CD4-positive, alpha-beta T cell treated with Interleukin-10 for 1 hour (primary cell): ENCODE measurements around the gene GSTT2.
A peak's percentile ranks its signal among the peaks of the same experiment; 100 is the strongest.
"Not testable (repeated sequence)": the region's sequence is repeated elsewhere in the genome, so short reads cannot be mapped to it uniquely, and the experiment has no call there.

ENCODE experiments used
- DNase-seq: peaks from one replicate; pipeline ENCODE4 v3.0.0-alpha.2; 2020

The GSTT2 gene

DNA sequence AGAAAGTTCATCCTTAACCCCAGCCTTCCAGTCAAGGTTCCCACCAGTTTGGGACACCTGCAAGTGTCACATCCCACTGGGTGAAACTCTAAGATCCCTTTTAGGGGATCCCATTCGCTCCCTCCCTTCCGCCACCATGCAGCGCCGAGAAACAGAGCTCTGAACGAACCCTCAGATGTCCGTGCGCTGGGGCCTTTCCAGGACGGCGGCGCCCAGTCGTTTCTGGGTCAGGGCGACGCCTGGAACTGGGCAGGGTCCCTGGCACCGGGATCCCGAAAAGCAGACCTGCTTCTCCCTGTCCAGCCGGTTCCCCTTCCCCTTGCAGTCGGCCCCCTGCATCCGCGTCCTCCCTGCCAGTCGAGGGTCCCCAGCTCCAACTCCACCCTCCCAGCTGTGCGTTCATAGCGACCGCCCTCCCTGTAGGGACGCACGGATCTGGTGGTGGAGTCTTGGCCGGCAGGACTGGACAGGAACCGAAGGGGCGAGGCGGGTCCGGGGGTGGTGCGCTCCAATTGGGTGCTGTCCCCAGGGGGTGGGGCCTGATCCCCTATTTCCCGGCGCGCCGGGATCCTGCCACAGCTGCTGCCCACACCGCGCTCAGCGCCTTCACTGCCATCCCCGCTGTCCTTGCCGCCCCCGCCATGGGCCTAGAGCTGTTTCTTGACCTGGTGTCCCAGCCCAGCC, at the start of gene GSTT2:
Gene GSTT2 (plus strand): TSS at position 578 of the 684 bp plus-strand sequence.
- not testable (repeated sequence) for DNase-seq

DNA sequence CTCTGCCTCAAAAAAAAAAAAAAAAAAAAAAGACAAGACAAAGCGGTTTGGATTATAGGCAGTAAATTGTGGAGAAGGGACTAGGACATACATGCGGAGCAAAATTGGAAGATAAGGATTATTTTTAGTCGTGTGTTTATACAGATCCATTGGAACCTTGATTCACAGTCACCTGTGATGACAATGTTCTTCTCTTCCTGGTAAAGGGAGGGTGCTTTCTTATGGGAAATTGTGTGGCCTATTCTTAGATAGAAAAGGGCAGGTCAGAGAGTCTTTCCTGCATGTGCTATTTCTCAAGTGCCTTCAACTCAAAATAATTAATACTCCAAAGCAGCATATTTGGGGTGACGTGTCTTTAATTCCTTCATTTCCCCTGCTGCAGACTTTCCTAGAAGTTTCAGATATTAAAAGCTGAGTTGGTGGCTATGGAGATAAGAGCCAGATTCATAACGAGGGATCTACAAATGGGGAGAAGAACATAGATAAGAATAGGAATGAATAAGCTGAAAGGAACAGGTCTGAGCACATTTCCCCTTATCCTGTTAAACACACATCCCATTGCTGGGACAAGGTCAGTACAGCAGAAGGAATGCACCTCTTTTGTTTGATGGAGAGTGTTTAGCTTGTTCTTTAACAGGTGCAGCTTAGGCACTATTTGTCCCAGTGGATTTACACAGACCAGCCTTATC, 41.5 kb upstream of the GSTT2 start:
- no peak for DNase-seq

DNA sequence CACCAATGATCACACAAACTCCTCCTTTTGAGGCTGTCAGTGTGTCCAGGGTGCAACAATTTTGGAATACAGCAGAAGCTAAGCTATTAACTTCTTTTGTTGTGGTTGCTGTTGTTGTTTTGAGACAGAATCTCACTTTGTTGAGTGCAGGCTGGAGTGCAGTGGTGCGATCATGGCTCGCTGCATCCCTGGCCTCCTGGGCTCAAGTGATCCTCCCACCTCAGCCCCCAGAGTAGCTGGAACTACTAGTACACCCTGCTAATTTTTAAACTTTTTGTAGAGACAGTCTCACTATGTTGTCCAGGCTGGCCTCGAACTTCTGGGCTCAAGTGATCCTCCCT, 40.9 kb upstream of the GSTT2 start:
- no peak for DNase-seq

DNA sequence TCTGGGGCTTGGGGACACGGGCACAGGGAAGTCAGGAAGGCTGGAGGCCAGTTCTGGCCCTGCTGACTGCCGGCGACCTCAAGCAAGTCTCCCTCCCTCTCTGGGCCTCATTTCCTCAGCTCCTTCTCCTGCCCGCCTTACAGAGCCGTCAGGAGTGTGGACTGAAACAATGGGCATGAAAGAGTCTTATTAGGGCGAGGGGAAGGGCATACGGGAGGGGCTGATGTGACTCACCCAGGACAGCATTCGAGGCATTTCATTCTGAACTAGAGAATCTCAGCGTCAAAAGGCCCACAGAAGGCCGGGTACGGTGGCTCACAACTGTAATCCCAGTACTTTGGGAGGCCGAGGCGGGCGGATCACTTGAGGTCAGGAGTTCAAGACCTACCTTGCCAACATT, 39.8 kb upstream of the GSTT2 start:
- not testable (repeated sequence) for DNase-seq

DNA sequence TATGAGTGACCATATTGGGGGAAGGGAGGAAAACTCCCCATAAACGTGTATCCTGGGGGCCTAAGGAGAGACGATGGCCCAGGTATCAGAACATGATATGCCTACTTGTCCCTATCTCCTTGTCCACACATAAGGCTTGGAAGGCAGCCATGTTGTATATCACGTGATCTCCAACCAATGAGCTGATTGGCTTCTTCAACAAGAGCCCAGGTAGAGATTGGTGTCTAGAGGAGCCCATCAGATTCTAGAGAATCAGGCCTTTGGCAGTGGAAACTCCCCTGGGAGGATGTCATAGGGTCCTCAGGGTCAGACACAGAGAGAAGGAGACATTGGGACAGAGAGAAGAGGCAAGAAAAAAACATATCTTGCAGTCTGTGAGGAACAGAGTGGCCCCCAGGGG, 32.5 kb upstream of the GSTT2 start:
- DNase-seq, result not testable (repeated sequence)

DNA sequence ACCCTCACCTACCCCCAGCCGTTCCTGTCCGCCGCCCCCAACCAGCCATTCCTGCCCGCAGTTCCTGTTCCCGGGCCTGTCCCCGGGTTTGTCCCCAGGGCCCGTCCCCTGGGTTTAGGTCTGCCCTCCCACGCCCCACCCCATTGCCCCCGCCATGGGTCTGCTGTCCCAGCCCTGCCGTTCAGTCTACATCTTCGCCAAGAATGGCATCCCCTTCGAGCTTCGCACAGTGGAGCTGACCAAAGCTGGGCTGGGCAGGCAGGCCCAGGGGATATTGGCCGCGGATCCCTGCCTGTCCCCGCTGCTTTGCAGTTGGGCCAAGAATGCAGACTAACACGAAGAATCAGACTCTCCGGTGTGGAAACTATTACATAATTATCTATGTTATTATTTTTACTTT, 30.2 kb upstream of the GSTT2 start:
- not testable (repeated sequence) for DNase-seq

DNA sequence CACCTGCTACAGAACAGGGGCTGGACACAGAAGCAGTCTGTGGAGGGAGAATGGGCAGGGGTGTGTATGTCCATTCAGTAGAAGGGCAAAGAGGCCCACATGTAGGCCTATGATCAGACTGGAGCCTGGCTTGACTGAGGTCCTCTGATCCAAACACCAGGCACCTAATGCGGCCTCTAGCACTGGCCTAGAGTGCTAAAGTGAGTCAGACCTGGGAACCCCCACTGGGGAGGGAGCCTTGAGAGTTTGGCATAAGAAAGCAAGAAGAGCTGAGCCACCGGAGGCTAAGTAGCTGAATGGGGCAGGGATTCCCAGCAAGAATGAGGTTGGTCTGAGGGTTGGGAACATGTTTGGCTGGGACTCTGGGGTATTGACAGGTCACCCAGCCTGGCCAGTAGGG, 28.6 kb upstream of the GSTT2 start:
- DNase-seq, result not testable (repeated sequence)

DNA sequence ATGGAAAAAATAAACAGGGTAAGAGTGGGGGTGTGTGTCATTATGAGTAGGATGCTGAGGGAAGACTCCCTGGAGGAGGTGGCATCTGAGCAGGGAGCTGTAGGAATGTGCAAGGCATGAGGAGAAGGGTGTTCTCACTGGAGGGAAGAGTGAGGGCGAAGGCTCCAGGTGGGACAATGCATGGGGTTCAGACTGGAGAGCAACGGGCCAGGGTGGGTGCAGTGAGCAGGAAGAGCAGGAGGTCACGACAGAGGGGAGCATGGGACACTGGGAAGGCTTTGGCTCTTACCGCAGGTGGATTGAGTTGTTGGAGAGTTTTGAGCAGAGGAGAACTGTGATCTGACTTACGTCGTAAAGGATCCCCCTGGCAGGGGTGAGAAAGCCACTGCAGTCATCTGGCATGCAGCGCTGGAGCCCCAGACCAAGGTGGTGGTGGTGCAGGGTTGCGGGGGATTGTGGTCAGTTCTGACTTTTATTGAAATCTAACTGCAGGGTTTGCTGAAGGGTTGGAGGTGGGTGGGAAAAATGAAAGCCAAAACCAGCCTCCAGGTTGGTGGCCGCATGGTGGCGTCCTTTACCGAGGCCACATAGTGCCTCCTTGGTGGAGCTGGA, 27.0 kb upstream of the GSTT2 start:
- DNase-seq, result not testable (repeated sequence)

DNA sequence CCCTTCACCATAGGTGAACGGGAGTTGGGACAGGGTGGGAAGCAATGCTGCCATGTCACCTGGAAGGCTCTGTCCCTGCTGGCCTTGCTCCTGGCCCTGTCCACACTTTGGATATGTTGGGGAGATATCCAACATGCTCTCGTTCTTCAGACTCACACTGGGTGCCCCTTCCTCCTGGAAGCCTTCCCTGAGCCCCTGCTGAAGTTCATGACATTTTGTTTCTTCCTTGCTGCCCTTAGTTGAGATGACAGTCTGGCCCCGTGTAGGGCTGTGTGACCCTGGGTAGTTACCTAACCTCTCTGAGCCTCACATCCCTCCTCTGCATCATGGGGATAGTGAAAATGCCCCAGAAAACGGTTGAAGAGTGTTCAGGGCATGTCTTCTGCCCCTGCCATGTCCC, 26.4 kb upstream of the GSTT2 start:
- DNase-seq, result not testable (repeated sequence)

DNA sequence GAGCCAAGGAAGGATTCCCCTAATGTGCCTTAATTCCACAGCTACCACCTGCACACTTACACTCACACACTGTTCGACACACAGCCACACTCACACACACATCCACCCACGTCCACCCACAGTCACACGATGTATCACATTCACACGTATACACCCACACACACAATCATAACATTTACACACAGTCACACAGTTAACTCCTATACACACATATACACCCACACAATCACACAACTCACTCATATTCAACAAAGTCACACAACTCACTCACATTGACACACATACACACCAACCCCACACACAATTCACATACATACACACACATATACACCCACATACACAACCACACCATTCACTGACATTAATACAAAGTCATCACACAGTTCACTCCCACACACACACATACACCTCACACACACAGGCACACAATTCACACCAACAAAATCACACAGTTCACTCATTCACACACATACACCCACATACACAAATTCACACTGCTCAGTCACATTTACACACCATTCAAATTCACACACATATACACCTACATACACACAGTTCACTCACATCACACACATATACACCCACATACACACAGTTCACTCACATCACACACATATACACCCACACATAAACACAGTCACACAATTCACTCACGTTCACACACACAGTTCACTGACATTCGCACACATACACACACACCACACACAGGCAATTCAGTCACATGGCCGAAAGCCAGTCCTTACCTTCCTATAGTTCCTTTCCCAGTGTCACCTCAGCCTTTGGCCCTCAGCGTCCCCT, 25.5 kb upstream of the GSTT2 start:
- not testable (repeated sequence) for DNase-seq

DNA sequence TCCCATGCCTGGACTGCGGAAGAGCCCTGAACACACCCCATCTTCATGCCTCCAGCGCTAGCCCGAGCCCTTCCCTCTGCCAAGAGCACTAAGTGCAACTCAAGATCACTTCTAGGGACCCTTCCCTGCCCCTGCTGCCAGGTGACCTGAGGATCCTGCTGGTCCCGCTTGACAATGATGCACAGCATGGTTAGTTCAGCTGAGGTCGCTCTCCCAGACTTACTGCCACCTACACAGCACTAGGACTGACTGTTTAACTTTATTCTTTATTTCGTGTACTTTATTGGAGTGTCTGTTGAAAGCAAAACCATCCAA, 25.0 kb upstream of the GSTT2 start:
- DNase-seq, result not testable (repeated sequence)

DNA sequence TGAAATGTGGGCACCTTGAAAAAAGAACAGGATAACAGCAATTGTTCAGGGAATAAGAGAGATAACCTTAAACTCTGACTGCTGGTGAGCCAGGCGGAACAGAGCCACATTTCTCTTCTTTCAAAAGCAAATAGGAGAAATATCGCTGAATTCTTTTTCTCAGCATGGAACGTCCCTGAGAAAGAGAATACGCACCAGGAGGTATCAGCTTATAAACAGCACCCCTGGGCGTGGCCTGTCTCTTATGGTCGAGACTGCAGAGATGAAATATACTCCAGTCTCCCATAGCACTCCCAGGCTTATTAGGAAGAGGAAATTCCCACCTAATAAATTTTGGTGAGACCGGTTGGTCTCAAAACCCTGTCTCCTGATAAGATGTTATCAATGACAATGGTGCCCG, 24.0 kb upstream of the GSTT2 start:
- DNase-seq, result not testable (repeated sequence)

DNA sequence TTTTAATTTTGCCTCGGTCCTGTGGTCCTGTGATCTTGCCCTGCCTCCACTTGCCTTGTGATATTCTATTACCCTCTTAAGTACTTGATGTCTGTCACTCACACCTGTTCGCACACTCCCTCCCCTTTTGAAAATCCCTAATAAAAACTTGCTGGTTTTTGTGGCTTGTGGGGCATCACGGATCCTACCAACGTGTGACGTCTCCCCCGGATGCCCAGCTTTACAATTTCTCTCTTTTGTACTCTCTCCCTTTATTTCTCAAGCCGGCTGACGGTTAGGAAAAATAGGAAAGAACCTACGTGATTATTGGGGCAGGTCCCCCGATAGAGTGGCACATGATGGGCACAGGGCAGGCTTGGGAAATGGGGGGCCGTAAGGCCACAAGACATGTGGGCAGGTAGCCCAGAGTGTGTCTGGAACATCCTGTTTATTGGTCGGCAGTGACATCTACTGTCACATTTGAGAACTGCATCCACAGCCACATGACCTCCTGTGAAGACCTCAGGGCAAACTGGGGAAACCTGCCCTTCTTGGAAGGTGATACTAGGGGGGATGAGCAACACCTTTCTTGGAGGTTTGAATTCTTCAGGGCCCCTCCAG, 23.5 kb upstream of the GSTT2 start:
- peak; percentile 86 for DNase-seq

DNA sequence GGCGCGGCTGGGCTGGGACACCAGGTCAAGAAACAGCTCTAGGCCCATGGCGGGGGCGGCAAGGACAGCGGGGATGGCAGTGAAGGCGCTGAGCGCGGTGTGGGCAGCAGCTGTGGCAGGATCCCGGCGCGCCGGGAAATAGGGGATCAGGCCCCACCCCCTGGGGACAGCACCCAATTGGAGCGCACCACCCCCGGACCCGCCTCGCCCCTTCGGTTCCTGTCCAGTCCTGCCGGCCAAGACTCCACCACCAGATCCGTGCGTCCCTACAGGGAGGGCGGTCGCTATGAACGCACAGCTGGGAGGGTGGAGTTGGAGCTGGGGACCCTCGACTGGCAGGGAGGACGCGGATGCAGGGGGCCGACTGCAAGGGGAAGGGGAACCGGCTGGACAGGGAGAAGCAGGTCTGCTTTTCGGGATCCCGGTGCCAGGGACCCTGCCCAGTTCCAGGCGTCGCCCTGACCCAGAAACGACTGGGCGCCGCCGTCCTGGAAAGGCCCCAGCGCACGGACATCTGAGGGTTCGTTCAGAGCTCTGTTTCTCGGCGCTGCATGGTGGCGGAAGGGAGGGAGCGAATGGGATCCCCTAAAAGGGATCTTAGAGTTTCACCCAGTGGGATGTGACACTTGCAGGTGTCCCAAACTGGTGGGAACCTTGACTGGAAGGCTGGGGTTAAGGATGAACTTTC, 18.7 kb upstream of the GSTT2 start, which contains the start of gene GSTT2B:
Gene GSTT2B (minus strand): TSS at position 112 of the 688 bp plus-strand sequence. CDS start 64 bp downstream, at position 48.
- not testable (repeated sequence) for DNase-seq

DNA sequence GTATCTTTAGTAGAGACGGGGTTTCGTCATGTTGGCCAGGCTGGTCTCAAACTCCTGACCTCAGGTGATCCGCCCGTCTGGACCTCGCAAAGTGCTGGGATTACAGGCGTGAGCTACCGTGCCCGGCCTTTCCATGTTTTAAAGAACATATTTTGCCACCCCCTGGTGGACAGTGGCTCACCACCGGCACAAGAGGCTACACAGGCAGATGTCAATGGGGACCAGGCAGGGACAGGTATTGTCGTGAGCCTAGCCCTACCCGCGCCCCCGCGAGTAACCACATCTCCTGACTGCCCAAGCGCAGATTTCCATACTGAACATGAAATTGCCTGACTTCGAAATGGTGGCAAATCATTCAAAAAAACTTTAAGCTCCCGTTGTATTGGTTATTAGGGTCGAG, 13.8 kb upstream of the GSTT2 start:
- not testable (repeated sequence) for DNase-seq

DNA sequence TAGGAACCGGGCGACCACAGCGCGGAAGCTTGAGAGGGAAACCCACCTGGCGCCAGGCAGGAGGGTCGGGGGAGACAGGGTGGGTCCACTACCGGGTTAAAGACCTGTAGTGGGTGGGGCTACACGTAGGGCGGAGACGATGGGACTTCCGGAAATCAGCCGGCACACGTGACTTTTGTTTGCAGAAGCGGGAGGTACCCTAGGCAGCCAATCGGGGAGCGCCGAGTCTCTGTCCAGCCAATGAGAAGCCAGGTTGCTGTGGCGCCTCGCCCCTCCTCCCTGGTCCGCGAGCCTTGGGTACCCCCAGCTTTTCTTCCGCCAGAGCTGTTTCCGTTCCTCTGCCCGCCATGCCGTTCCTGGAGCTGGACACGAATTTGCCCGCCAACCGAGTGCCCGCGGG, 13.4 kb upstream of the GSTT2 start, which contains the start of gene DDTL:
Gene DDTL (plus strand): TSS at position 321 of the 400 bp plus-strand sequence. CDS start 27 bp downstream, at position 348.
- not testable (repeated sequence) for DNase-seq

DNA sequence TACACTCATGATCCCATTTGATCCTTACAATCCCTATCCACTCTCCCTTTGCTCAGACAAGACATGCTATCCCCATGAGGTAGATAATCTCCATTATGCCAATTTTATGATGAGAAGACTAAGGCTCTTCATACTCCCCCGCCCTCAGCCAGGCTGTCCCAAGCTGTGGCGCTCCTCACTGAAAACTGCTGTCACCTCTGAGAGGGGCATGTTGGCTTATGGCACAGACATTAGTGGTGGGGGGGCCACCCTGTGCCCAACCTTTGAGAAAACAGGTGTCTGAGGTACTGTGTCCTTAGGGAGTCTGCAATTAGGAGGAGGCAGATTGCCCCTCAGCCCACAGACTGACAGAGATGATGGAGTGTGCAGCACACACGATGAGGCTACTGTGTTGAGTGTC, 10.9 kb upstream of the GSTT2 start:
- no peak for DNase-seq

DNA sequence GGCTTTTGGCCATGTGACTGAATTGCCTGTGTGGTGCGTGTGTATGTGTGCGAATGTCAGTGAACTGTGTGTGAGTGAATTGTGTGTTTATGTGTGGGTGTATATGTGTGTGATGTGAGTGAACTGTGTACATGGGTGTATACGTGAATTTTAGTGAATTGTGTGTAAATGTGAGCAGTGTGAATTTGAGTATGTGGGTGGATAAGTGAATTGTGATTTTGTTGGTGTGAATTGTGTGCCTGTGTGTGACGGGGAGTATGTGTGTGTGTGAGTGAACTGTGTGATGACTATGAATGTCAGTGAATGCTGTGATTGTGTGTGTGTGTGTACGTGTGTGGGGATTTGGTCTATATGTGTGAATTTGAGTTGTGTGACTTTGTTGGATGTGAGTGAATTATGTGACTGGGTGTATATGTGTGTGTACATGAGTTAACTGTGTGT, 9.7 kb upstream of the GSTT2 start:
- DNase-seq, result no peak

DNA sequence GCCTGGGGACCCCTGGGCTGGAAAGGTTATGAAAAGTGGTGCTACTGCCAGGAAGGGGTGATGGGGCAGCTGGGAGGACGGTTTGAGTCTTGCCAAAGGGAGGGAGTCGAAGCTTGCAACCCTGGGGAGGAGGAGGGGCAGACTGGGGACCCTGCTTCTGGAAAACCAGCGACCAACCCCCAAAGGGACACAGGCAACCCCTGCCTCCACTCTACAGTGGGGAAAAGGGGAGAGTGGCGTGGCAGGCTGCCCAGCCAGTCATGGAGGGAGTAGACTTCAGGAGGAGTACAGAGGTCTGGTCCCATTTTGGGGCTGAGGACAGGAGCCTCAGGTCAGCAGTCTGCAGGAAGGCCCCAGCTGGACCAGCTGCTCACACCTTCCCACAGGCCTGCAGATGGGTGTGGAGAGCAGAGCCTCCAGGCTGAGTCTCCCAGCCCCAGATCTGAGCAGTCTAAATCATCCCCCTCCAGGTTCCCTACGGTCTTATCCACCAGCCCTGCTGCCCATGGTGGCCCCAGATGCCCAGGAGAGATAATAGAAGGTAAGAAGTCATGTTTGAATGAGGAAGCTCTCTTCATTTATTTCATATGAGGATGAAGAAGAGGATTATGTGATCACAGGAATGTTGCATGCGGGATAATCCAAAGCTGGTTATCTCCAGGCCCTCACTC, 9.0 kb upstream of the GSTT2 start:
- no peak for DNase-seq

DNA sequence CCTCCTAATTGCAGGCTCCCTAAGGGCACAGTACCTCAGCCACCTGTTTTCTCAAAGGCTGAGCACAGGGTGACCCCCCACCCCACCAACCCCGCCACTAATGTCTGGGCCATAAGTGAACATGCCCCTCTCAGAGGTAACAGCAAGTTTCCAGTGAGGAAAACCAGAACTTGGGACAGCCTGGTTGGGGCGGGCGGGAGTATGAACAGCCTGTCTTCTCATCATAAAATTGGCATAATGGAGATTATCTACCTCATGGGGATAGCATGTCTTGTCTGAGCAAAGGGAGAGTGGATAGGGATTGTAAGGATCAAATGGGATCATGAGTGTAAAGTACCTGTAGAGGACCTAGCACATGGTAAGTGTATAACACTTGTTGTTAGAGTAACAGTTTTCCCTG, 8.0 kb upstream of the GSTT2 start:
- not testable (repeated sequence) for DNase-seq

DNA sequence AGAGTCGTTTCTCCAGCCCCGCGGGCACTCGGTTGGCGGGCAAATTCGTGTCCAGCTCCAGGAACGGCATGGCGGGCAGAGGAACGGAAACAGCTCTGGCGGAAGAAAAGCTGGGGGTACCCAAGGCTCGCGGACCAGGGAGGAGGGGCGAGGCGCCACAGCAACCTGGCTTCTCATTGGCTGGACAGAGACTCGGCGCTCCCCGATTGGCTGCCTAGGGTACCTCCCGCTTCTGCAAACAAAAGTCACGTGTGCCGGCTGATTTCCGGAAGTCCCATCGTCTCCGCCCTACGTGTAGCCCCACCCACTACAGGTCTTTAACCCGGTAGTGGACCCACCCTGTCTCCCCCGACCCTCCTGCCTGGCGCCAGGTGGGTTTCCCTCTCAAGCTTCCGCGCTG, 5.6 kb upstream of the GSTT2 start, which contains the start of gene DDT:
Gene DDT (minus strand): TSS at position 97 of the 400 bp plus-strand sequence. CDS start 27 bp downstream, at position 70.
- not testable (repeated sequence) for DNase-seq
